SK-N-MC (cell line): Measurements from ENCODE around the gene CTBP1.

Experiments used
- EZH2 ChIP-seq: fragments of 200-600 bp; sonication (generic); IDR thresholded peaks from one replicate; pipeline ENCODE4 v1.6.1; 2017; ENCODE audit warnings: antibody characterized with exemption
- POLR2AphosphoS5 ChIP-seq: IDR thresholded peaks from 2 replicates; pipeline ENCODE4 v1.6.1; 2012; ENCODE audit warnings: mild to moderate bottlenecking, low read depth, low read length, borderline replicate concordance

DNA sequence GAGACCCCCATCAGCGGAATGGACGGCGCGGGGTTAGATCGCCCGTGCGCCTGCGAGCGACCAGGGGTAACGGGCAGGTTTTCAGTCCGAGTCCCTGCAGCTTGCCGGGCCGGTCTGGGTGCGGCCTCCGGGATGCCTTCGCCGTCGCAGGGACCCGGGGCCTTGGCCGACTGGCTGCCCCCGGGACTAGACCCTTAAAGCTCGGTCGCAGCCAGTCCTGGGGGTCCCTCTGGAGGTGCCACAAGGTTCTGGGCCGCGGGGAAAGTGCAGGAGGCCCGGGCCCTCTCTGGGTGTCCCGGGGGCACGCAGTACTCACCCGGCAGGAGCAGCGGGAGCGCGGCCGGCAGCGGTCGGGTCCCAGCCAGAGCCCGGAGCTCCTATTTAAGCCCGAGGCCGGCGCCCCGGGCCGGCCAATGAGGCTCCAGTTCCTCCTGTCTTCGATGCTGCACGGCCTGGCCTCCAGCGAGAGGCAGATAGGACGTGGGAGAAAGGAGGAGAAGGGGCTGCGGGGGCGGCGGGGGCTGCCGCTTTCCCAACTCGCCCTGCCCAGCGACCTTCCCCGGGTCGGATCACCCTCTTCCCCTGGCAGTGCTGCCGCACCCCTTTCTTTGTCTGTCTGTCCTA is 76.6 kb downstream of the CTBP1 start, which contains the start of gene SPON2:
- no peak for TF ChIP-seq EZH2
- TF ChIP-seq POLR2AphosphoS5 = no peak
